HG03039 (cell line): Measurements from ENCODE around the gene CCNC.
A peak's percentile ranks its signal among the peaks of the same experiment; 100 is the strongest.
"Not testable (repeated sequence)": the region's sequence is repeated elsewhere in the genome, so short reads cannot be mapped to it uniquely, and the experiment has no call there.

Source experiments
- ATAC-seq: cut with Tn5 transposase; IDR thresholded peaks from one replicate; pipeline ENCODE4 v1.9.1; 2021; ENCODE audit warnings: mild to moderate bottlenecking, moderate library complexity; ENCODE audit not compliant: unreplicated experiment

The CCNC gene

GRCh38 chr6:99603421-99604165 lies 35.1 kb upstream of the CCNC start:
- no peak for ATAC-seq

- ATAC-seq: no peak
Measured at GRCh38 chr6:99602520-99603420, 34.3 kb upstream of the CCNC start.

GRCh38 chr6:99594696-99595095 lies 26.2 kb upstream of the CCNC start:
- not testable (repeated sequence) for ATAC-seq

DNA sequence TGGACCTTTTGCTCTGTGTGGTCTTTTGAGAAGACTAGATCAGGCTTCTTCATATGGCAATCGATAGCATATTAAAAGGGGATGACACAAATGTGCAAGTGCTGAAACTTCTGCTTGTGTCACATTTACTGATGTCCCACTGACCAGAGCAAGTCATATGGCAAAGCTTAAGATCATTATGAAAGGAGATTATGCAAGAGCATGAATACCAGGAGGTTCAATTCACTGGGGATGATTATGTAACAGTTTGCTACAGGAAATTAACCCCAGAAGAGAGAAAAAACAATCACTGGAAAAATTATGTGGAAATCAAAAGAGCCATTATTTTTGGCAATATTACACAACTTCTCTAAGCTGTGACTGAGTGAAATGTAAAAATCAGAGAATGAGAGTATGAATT lies 24.4 kb upstream of the CCNC start:
- no peak for ATAC-seq

GRCh38 chr6:99591673-99592364 lies 23.4 kb upstream of the CCNC start:
- ATAC-seq: no peak

- ATAC-seq: no peak
Measured at GRCh38 chr6:99590728-99591672, 22.5 kb upstream of the CCNC start.

DNA sequence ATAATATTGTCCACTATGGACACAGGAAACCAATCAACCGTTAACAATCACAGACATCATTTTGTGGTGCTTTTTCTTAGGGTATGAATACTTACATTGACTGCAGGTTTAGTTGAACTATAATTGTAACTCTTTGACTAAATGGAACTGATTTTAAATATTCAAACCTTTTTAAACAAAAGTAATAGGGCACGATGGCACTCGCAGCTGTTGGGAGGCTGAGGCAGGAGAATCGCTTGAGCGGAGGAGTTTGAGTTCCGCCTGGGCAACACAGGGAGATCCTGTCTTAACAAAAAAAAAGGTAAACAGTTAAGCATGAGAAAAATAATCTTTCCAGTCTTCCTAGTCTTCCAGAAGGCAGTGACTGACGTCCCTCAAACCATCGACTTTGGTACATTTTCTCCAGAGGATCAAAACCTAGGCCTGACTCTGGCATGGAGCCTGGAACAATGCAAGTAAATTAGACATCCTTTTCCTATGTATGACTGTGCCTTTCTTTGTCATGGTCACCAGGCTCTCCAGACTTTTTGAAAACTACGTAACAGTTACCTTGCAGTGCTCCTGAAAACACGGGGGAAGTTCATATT lies 21.5 kb upstream of the CCNC start:
- ATAC-seq: no peak

DNA sequence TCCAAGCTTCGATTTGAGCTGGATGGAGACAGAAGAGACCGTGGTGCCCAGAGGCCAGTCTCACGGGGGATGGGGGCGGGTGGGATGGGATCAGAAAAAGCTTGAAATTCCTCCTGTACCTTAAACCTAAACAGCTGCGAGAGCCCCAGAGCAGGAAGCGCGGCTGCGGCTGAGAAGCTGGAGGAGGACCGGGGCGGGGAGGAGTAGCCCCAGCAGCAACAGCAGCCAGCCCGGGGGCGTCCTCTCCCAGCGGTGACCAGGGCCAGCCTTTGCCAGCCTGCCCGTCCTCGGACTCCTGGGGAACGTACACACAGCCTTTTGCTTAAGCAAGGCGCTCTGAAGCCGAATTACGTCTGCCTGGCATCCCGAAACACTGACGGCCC lies 20.8 kb upstream of the CCNC start:
- ATAC-seq: peak; percentile 20

GRCh38 chr6:99588618-99589289 lies 20.3 kb upstream of the CCNC start:
- peak; percentile 94 for ATAC-seq

DNA sequence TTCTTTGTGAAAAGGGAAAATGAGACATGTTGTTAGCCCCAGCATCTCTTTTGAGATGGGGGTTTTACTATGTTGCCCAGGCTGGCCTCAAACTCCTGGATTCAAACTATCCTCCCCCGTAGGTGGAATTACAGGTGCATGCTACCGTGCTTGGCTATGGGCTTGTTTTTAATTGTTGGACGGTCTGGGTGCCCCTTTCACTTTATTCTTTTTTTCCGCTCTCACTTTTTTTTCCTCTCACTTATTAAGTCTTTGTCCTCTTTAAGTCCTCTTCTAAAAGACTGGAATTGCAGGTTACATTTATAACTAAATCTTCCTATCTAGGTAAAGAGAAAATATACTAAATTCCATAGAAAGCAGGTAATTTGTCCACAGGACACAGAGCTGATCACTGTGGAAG lies 19.3 kb upstream of the CCNC start:
- no peak for ATAC-seq

- no peak for ATAC-seq
Measured at GRCh38 chr6:99579781-99580180, 11.3 kb upstream of the CCNC start.

DNA sequence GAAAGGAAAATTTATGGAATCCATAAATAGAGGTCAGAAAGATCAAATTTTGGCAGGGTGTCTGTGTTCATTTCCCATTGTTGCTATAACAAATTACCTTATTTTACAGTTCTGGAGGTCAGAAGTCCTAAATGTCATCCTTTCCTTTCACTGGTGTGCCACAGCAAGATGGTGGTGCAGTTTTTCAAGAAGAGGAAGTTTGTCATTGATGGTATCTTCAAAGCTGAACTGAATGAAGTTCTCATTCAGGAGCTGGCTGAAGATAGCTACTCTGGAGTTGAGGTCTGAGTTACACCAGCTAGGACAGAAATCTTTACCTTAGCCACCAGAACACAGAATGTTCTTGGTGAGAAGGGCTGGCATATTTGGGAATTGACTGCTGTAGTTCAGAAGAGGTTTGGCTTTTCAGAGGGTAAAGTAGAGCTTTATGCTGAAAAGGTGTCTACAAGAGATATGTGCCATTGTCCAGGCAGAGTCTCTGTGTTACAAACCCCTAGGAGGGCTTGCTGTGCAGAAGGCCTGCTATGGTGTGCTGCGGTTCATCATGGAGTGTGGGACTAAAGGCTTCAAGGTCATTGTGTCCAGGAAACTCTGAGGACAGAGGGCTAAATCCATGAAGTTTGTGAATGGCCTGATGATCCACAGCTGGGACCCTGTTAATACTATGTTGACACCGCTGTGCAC lies 7.2 kb upstream of the CCNC start:
- no peak for ATAC-seq

DNA sequence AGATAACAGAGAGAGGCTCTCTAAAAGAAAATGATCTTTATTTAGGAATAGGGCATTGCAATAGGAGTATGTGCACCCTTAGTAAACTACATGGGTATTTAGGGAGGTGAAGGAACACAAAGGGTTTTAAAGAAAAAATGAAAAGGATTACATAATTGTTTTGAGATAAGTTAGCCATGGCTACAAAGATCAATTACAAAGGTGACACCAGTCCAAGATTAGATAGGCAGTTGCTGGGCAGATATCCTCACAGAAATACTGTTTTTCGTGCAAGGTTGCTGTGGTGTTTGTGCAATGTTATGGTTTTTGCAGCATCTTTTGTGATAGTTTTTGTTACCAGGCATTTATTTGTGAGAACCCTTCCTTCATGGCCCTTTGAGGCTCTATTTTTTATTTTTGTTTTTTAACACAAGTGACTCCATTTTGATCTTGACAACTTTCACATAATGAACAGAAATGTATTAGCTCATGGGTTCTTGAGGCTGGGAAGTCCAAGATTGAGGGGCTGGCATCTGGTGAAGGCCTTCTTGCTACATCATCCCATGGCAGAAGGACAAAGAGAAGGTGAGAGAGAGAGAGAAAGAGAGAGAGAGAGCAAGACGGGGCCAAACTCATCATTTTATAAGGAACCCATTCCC lies 5.6 kb upstream of the CCNC start:
- ATAC-seq: no peak

- ATAC-seq: no peak
Measured at GRCh38 chr6:99563056-99563723, 5.3 kb downstream of the CCNC start.

DNA sequence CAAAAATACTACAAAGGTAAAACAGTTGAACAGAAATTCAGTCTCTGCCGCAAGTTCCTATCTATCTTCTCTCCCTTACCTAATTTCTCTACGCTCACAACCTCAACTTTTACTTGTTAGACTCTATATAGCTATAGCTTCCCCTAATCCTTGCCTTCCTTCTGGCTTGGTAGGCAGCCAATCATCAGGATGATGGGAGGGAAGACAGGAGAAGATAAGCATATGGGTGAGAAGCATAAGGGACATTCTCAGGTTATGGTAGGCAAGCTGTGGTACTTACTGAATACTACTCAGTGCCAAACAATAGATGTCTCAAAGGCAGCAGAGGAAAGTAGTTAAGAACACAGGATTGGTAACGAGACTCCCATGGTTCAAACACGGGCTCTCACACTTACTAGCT lies 7.8 kb downstream of the CCNC start:
- ATAC-seq: no peak

- no peak for ATAC-seq
Measured at GRCh38 chr6:99559057-99559456, 9.4 kb downstream of the CCNC start.

DNA sequence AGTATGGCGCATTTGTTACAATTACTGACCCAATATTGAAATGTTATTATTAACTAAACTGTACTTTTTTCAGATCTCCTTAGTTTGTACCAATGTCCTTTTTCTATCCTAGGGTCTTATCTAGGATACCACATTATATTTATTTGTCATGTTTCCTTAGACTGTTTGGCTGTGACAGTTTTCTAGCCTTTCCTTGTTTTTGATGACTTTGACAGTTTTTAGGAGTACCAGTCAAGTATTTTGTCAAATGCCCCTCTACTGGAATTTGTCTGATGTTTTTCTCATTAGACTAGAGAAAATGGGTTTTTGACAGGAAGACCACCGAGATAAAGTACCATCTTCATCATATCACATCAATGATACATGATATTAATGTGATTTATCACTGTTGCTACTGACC lies 14.6 kb downstream of the CCNC start:
- ATAC-seq: no peak
